DND-41 (cell line): ENCODE measurements around the gene ITSN2.

Experiments used
- ATAC-seq: fragments of 200-7000 bp; cut with Tn5 transposase; 3 replicates; pipeline ENCODE4 v1.9.1; 2021; ENCODE audit warnings: low read depth; ENCODE audit not compliant: insufficient read depth
- DNase-seq: peaks from one replicate; pipeline ENCODE4 v3.0.0-alpha.2; 2020
- H2AFZ ChIP-seq: 2 replicates; pipeline ENCODE4 v1.6.0; 2012; ENCODE audit warnings: low read depth, low read length
- H3K27ac ChIP-seq: 2 replicates; pipeline ENCODE4 v1.5.1; 2012; ENCODE audit warnings: low read length, inconsistent platforms
- H3K27me3 ChIP-seq: fragments of 200-600 bp; sonication (generic); 2 replicates; pipeline ENCODE4 v1.6.0; 2012; ENCODE audit warnings: low read length, mild to moderate bottlenecking, inconsistent platforms; ENCODE audit not compliant: insufficient read depth, poor library complexity
- H3K36me3 ChIP-seq: 2 replicates; pipeline ENCODE4 v1.5.1; 2012; ENCODE audit warnings: low read length, inconsistent platforms; ENCODE audit not compliant: insufficient read depth
- H3K4me1 ChIP-seq: 2 replicates; pipeline ENCODE4 v1.5.1; 2012; ENCODE audit warnings: mild to moderate bottlenecking, low read length; ENCODE audit not compliant: insufficient read depth
- H3K4me2 ChIP-seq: 2 replicates; pipeline ENCODE4 v1.6.0; 2012; ENCODE audit warnings: mild to moderate bottlenecking, moderate library complexity, low read length, inconsistent platforms; ENCODE audit not compliant: insufficient read depth
- H3K4me3 ChIP-seq, 2 experiments: fragments of 200-600 bp in 1 of 2; shearing (Covaris generic) in 1 of 2; 2 replicates each; pipeline ENCODE4 v1.5.1; 2012 to 2016; ENCODE audit warnings: inconsistent platforms in 2 of 2, low read length in 2 of 2, mild to moderate bottlenecking in 2 of 2, low read depth in 1 of 2, moderate library complexity in 1 of 2
- H3K79me2 ChIP-seq: 2 replicates; pipeline ENCODE4 v1.6.0; 2012; ENCODE audit warnings: low read length, inconsistent platforms; ENCODE audit not compliant: insufficient read depth
- H3K9ac ChIP-seq: 2 replicates; pipeline ENCODE4 v1.6.0; 2012; ENCODE audit warnings: low read depth, mild to moderate bottlenecking, inconsistent platforms, low read length, moderate library complexity
- H3K9me3 ChIP-seq: 2 replicates; pipeline ENCODE4 v1.5.1; 2012; ENCODE audit warnings: low read length, moderate library complexity, mild to moderate bottlenecking, inconsistent platforms; ENCODE audit not compliant: insufficient read depth, severe bottlenecking
- H4K20me1 ChIP-seq: 2 replicates; pipeline ENCODE4 v1.6.0; 2012; ENCODE audit warnings: low read length; ENCODE audit not compliant: insufficient read depth
- CTCF ChIP-seq: IDR thresholded peaks from 2 replicates; pipeline ENCODE4 v1.5.1; 2012; ENCODE audit warnings: borderline replicate concordance, low read length, moderate library complexity, mild to moderate bottlenecking; ENCODE audit not compliant: poor library complexity, severe bottlenecking; ENCODE audit errors: extremely low read depth
- EZH2 ChIP-seq: IDR thresholded peaks from 3 replicates; pipeline ENCODE4 v1.6.1; 2012; ENCODE audit warnings: borderline replicate concordance, low read depth, mild to moderate bottlenecking, moderate library complexity, low read length, inconsistent platforms; ENCODE audit not compliant: severe bottlenecking

ITSN2 gene

GRCh38 chr2:24350826-24351626 lies 9.3 kb downstream of the ITSN2 start:
- H3K4me2 ChIP-seq = no peak overlapping the region
- no peak for TF ChIP-seq EZH2
- TF ChIP-seq CTCF = no peak

GRCh38 chr2:24349097-24349496 lies 11.2 kb downstream of the ITSN2 start:
- ATAC-seq (no peak), DNase-seq (no peak)
- Histone ChIP-seq H3K4me1 (no peaks in the 10 kb centered on the region), H4K20me1 (peaks cover 23% of the 10 kb centered on the region; the same call in 1 of the 2 replicates), H3K4me2 (no peak overlapping the region), H3K9ac (no peak overlapping the region), H3K79me2 (peaks cover 80% of the 10 kb centered on the region), H3K27ac (no peak overlapping the region), H3K36me3 (no peaks in the 10 kb centered on the region), H3K27me3 (no peaks in the 10 kb centered on the region), H2AFZ (no peak overlapping the region), H3K4me3 (no peak overlapping the region), H3K9me3 (no peaks in the 10 kb centered on the region)
- TF ChIP-seq EZH2 (no peak), CTCF (no peak)

More at GRCh38 chr2:24350826-24351626, 9.3 kb downstream of the ITSN2 start:
- Histone ChIP-seq H3K79me2 (peaks cover 80% of the 10 kb centered on the region), H3K9ac (no peak overlapping the region), H3K36me3 (no peaks in the 10 kb centered on the region), H3K4me3 (no peak overlapping the region), H3K27me3 (no peaks in the 10 kb centered on the region), H2AFZ (no peak overlapping the region), H3K27ac (no peak overlapping the region), H4K20me1 (peaks cover 24% of the 10 kb centered on the region; the same call in 1 of the 2 replicates), H3K9me3 (no peaks in the 10 kb centered on the region), H3K4me1 (peaks cover 10% of the 10 kb centered on the region)
- DNase-seq (no peak), ATAC-seq (no peak)

GRCh38 chr2:24345937-24346336 lies 14.4 kb downstream of the ITSN2 start:
- H4K20me1 ChIP-seq = peaks cover 9% of the 10 kb centered on the region
- H3K9me3 ChIP-seq = no peaks in the 10 kb centered on the region
- no peaks in the 10 kb centered on the region for H3K4me1 ChIP-seq
- TF ChIP-seq EZH2 (no peak), CTCF (no peak)
- no peak for ATAC-seq
- DNase-seq = no peak
- H3K9ac ChIP-seq = no peak overlapping the region
- H3K79me2 ChIP-seq = peaks cover 77% of the 10 kb centered on the region
- no peak overlapping the region for H3K4me2 ChIP-seq
- H3K27ac ChIP-seq = no peak overlapping the region
- H3K4me3 ChIP-seq = no peak overlapping the region
- no peaks in the 10 kb centered on the region for H3K36me3 ChIP-seq
- no peaks in the 10 kb centered on the region for H3K27me3 ChIP-seq
- no peak overlapping the region for H2AFZ ChIP-seq
